K562 (cell line): ENCODE measurements around the gene EFCAB5. TPM values are rescaled to one million over a fixed set of nuclear protein-coding genes. Genes with fewer than 3 reads are reported as not detected.

ENCODE experiments used
- ATAC-seq: fragments of 200-7000 bp; cut with Tn5 transposase; 3 replicates; pipeline ENCODE4 v1.9.1; 2020; ENCODE audit warnings: moderate library complexity
- BruUV-seq: library from RNA; stranded (reverse); fragments of 400-500 nt; replicated peaks from 2 replicates; lab custom pipeline; 2021; lab: Mats Ljungman, UMichigan
- CTCF ChIA-PET: fragments of 300-600 bp; formaldehyde crosslinking; extraction: SDS; loops from one replicate; lab custom pipeline; 2021; ENCODE audit warnings: low intra/inter-chr PET ratio; lab: Yijun Ruan, JAX
- POLR2A ChIA-PET: fragments of 300-600, 350-650 bp; sonication (Branson Sonifier 250); formaldehyde crosslinking; extraction: SDS; loops from one replicate; lab custom pipeline; 2021; ENCODE audit warnings: antibody characterized with exemption, inconsistent platforms; lab: Yijun Ruan, JAX
- DNase-seq, 4 experiments: peaks; one replicate each; pipeline versions ENCODE4 v3.0.0 to v3.0.0-alpha.2; 2011 to 2018; ENCODE audit warnings: low spot score in 3 of 4, mixed read lengths in 3 of 4; ENCODE audit errors: extremely low read depth in 1 of 4
- FAIRE-seq: peaks from 2 replicates; lab custom pipeline; 2011; peaks lifted over from hg19 to GRCh38; lab: Jason Lieb, UNC
- H2AFZ ChIP-seq: 2 replicates; pipeline ENCODE4 v1.6.0; 2011; ENCODE audit warnings: low read depth, low read length, control low read depth, inconsistent platforms
- H3K27ac ChIP-seq: fragments of 200-600 bp; 3 replicates; pipeline ENCODE4 v1.8.0; 2011; ENCODE audit warnings: low read depth, mild to moderate bottlenecking, control low read depth, inconsistent platforms, low read length, moderate library complexity, mixed read lengths; ENCODE audit errors: extremely low read depth
- H3K27me3 ChIP-seq, 2 experiments: fragments of 300-600 bp in 1 of 2; 2 replicates in 1 of 2; 3 replicates in 1 of 2; pipeline versions ENCODE4 v1.6.0 to v1.8.0; 2011; ENCODE audit warnings: inconsistent platforms in 2 of 2, low read length in 2 of 2, mild to moderate bottlenecking in 1 of 2, mixed read lengths in 1 of 2, moderate library complexity in 1 of 2; ENCODE audit not compliant: control insufficient read depth in 2 of 2, insufficient read depth in 2 of 2
- H3K36me3 ChIP-seq: fragments of 300-600 bp; 3 replicates; pipeline ENCODE4 v1.8.0; 2011; ENCODE audit warnings: mild to moderate bottlenecking, low read length, inconsistent platforms; ENCODE audit not compliant: control insufficient read depth, insufficient read depth
- H3K4me1 ChIP-seq, 2 experiments: fragments of 200-600 bp in 1 of 2; replicated peaks in 1 of 2; 2 replicates in 1 of 2; 3 replicates in 1 of 2; pipeline versions ENCODE4 v1.5.1 to v1.8.0; 2011; ENCODE audit warnings: inconsistent platforms in 2 of 2, low read length in 2 of 2, mild to moderate bottlenecking in 1 of 2, mixed read lengths in 1 of 2, moderate library complexity in 1 of 2; ENCODE audit not compliant: control insufficient read depth in 2 of 2, insufficient read depth in 2 of 2
- H3K4me2 ChIP-seq: 2 replicates; pipeline ENCODE4 v1.6.1; 2011; ENCODE audit warnings: low read length, control low read depth, inconsistent platforms, mixed read lengths; ENCODE audit not compliant: insufficient read depth
- H3K4me3 ChIP-seq: fragments of 200-600 bp; sonication (generic), shearing (Covaris generic); 2 replicates; pipeline ENCODE4 v1.5.1; 2016; ENCODE audit warnings: control low read depth, inconsistent platforms
- H3K79me2 ChIP-seq: fragments of 200-600 bp; 3 replicates; pipeline ENCODE4 v1.8.0; 2011; ENCODE audit warnings: low read length, inconsistent platforms; ENCODE audit not compliant: control insufficient read depth, insufficient read depth
- H3K9ac ChIP-seq, 2 experiments: 2 replicates each; pipeline versions ENCODE4 v1.6.0 to v1.6.1; 2011; ENCODE audit warnings: low read depth in 2 of 2, low read length in 2 of 2, control low read depth in 1 of 2, inconsistent platforms in 1 of 2, mild to moderate bottlenecking in 1 of 2, mixed read lengths in 1 of 2; ENCODE audit not compliant: insufficient read depth in 1 of 2
- H3K9me1 ChIP-seq: one replicate; pipeline ENCODE4 v1.6.0; 2011; ENCODE audit warnings: inconsistent platforms, mild to moderate bottlenecking, low read length, moderate library complexity; ENCODE audit not compliant: control insufficient read depth, insufficient read depth
- H3K9me3 ChIP-seq: replicated peaks from 2 replicates; pipeline ENCODE4 v1.5.1; 2011; ENCODE audit warnings: low read depth, low read length, inconsistent platforms; ENCODE audit not compliant: control insufficient read depth, insufficient read depth
- H4K20me1 ChIP-seq: replicated peaks from 2 replicates; pipeline ENCODE4 v1.6.1; 2011; ENCODE audit warnings: low read length, inconsistent platforms, mixed read lengths; ENCODE audit not compliant: control insufficient read depth, insufficient read depth
- ID3 ChIP-seq, 2 experiments: fragments of 250-450 bp in 1 of 2; fragments of 450-650 bp in 1 of 2; sonication (Bioruptor Pico) in 1 of 2; IDR thresholded peaks; 2 replicates each; pipeline versions ENCODE4 v1.6.1 to v1.8.0; 2016 to 2021; ENCODE audit warnings: mild to moderate bottlenecking in 2 of 2, moderate library complexity in 2 of 2, missing compliant biosample characterization in 1 of 2, missing genetic modification characterization in 1 of 2
- RAD51 ChIP-seq: fragments of 450-650 bp; IDR thresholded peaks from 2 replicates; pipeline ENCODE4 v1.7.1; 2016; ENCODE audit warnings: low read depth, mild to moderate bottlenecking, borderline replicate concordance
- TFE3 ChIP-seq: fragments of 450-650 bp; formaldehyde crosslinking; IDR thresholded peaks from 2 replicates; pipeline ENCODE4 v1.4.0; 2020; ENCODE audit warnings: mild to moderate bottlenecking, mixed read lengths
- in situ Hi-C: fragments of 300-500 bp; cut with MboI; formaldehyde crosslinking; loops from 4 replicates; pipeline ENCODE4 v1.15.0; 2018; ENCODE audit warnings: inconsistent platforms, mixed read lengths
- intact Hi-C: fragments of 100-400 bp; cut with micrococcal nuclease; formaldehyde crosslinking; loops from 2 replicates; pipeline ENCODE4 v1.14.2; 2022
- polyA plus RNA-seq, 8 experiments: library from polyadenylated mRNA; depleted of rRNA in 4 of 8; stranded (reverse) in 5 of 8; unstranded in 3 of 8; fragments of >200 nt; fragmentation: Nextera tagmentation in 2 of 8; fragmentation: Illumina TruSeq in 1 of 8; extraction: Ambion mirVana in 2 of 8; extraction: Trizol in 1 of 8; gene quantifications; 2 replicates each; pipeline versions ENCODE4 v1.2.1 to v1.2.3, GENCODE V29; 2011 to 2014; ENCODE audit warnings: inconsistent platforms in 1 of 8, missing spikeins in 1 of 8
- total RNA-seq, 7 experiments: library from RNA; depleted of rRNA in 6 of 7; stranded (reverse); fragments of >200 nt in 6 of 7; fragmentation: Illumina TruSeq in 2 of 7; extraction: Trizol in 2 of 7; gene quantifications; 2 replicates each; pipeline versions ENCODE4 v1.2.1 to v1.2.3, GENCODE V29; 2011 to 2021; ENCODE audit warnings: low replicate concordance in 1 of 7

The EFCAB5 gene
- total and polyA plus RNA-seq, 9 of the 15 experiments (the other 6 are each of a cell fraction or from before 2014, with no cell fraction given), result 0.06 to 0.11 TPM; not detected in 7

- ChIA-PET CTCF (no interaction called here), POLR2A (no interaction called here)
- Histone ChIP-seq H3K9ac (no peak overlapping the region), H3K4me3 (no peak overlapping the region), H3K9me1 (no peaks in the 10 kb centered on the region), H3K79me2 (no peaks in the 10 kb centered on the region), H3K9me3 (no peaks in the 10 kb centered on the region; the same call in 1 of the 2 replicates), H2AFZ (no peak overlapping the region), H3K4me1 (no peaks in the 10 kb centered on the region; a peak in 1 of 5 replicates), H3K36me3 (no peaks in the 10 kb centered on the region), H4K20me1 (no peaks in the 10 kb centered on the region), H3K4me2 (no peak overlapping the region), H3K27me3 (no peaks in the 10 kb centered on the region), H3K27ac (no peak overlapping the region)
- in situ Hi-C loops (no loop called here), intact Hi-C loops (no loop called here)
- no peak for ATAC-seq
- TF ChIP-seq ID3 (CRISPR knock-in tag; IDR thresholded peaks at IDR 0.05), result no peak
- TF ChIP-seq ID3 (tag; IDR thresholded peaks at IDR 0.05), result no peak
- TF ChIP-seq RAD51, result peak; percentile 21; the same call in 1 of the 2 replicates
- TF ChIP-seq TFE3 (CRISPR knock-in tag), result peak; percentile 71
- DNase-seq, result no peak
- no peak for FAIRE-seq
- no TSS peak for BruUV-seq
Observed at GRCh38 chr17:29956225-29956624, 14.8 kb downstream of the EFCAB5 start.
